WTC11 (cell line): Measurements from ENCODE around the gene KIF24. TPM values are rescaled to one million over a fixed set of nuclear protein-coding genes. Genes with fewer than 3 reads are reported as not detected.

Experiments used
- ATAC-seq: fragments of 200-7000 bp; cut with Tn5 transposase; 2 replicates; pipeline ENCODE4 v1.10.0; 2021; ENCODE audit warnings: mild to moderate bottlenecking, moderate library complexity
- CTCF ChIA-PET: fragments of 300-600 bp; sonication (Branson Sonifier 250); formaldehyde crosslinking; loops from one replicate; lab custom pipeline; 2021; ENCODE audit warnings: antibody characterized with exemption; lab: Charles Lee
- POLR2A ChIA-PET: fragments of 350-600 bp; sonication (Branson Sonifier 250); formaldehyde crosslinking; loops from one replicate; lab custom pipeline; 2021; ENCODE audit warnings: antibody characterized with exemption; lab: Charles Lee
- DNase-seq: peaks from one replicate; pipeline ENCODE4 v3.0.0; 2021; ENCODE audit warnings: low spot score
- H3K27ac Mint-ChIP-seq: 2 replicates; pipeline ENCODE4 v1.8.0; 2021; ENCODE audit warnings: mixed read lengths
- H3K27me3 Mint-ChIP-seq: 2 replicates; pipeline ENCODE4 v1.8.0; 2021; ENCODE audit warnings: low read depth, mild to moderate bottlenecking, moderate library complexity, mixed read lengths
- H3K36me3 Mint-ChIP-seq: 2 replicates; pipeline ENCODE4 v1.8.0; 2021; ENCODE audit warnings: mixed read lengths
- H3K4me1 Mint-ChIP-seq: 2 replicates; pipeline ENCODE4 v1.8.0; 2022; ENCODE audit warnings: mixed read lengths
- H3K4me3 Mint-ChIP-seq: 2 replicates; pipeline ENCODE4 v1.8.0; 2021; ENCODE audit warnings: mild to moderate bottlenecking, moderate library complexity, mixed read lengths
- H3K9me3 Mint-ChIP-seq: 2 replicates; pipeline ENCODE4 v1.8.0; 2021; ENCODE audit warnings: mixed read lengths
- EMX1 ChIP-seq: fragments of 250-450 bp; sonication (Bioruptor Pico); IDR thresholded peaks from 2 replicates; pipeline ENCODE4 v1.8.0; 2021; ENCODE audit warnings: mild to moderate bottlenecking
- IRF2 ChIP-seq: sonication (generic); formaldehyde crosslinking; IDR thresholded peaks from 2 replicates; pipeline ENCODE4 v1.8.0; 2022; ENCODE audit warnings: low read depth, missing genetic modification reagents, borderline replicate concordance
- TEAD1 ChIP-seq: sonication (generic); formaldehyde crosslinking; IDR thresholded peaks from 2 replicates; pipeline ENCODE4 v1.8.0; 2022; ENCODE audit warnings: mild to moderate bottlenecking, missing genetic modification reagents
- TP53 ChIP-seq: sonication (generic); formaldehyde crosslinking; IDR thresholded peaks from 2 replicates; pipeline ENCODE4 v1.8.1; 2023; ENCODE audit warnings: mild to moderate bottlenecking, missing genetic modification reagents
- ZBTB21 ChIP-seq: sonication (generic); formaldehyde crosslinking; IDR thresholded peaks from 2 replicates; pipeline ENCODE4 v1.8.1; 2023; ENCODE audit warnings: mild to moderate bottlenecking, missing genetic modification reagents, borderline replicate concordance
- total RNA-seq: library from RNA; stranded (reverse); gene quantifications from 3 replicates; pipeline ENCODE4 v1.2.3, GENCODE V29; 2021
- TF ChIP-seq, protein P1 (sequence below): fragments of 250-450 bp; sonication (Bioruptor Pico); IDR thresholded peaks from 2 replicates; pipeline ENCODE4 v1.9.0; 2021; ENCODE audit warnings: mild to moderate bottlenecking, borderline replicate concordance
- TF ChIP-seq, protein P2 (sequence below): sonication (generic); formaldehyde crosslinking; conservative IDR thresholded peaks from 2 replicates; pipeline ENCODE4 v1.8.1; 2023; ENCODE audit warnings: mild to moderate bottlenecking, low read depth, missing genetic modification reagents, moderate library complexity
- TF ChIP-seq, protein P3 (sequence below): fragments of 250-450 bp; sonication (Bioruptor Pico); IDR thresholded peaks from 2 replicates; pipeline ENCODE4 v1.9.0; 2021; ENCODE audit warnings: mild to moderate bottlenecking
- TF ChIP-seq, protein P4 (sequence below): sonication (generic); formaldehyde crosslinking; IDR thresholded peaks from 2 replicates; pipeline ENCODE4 v1.8.1; 2023; ENCODE audit warnings: mild to moderate bottlenecking, missing genetic modification reagents, moderate library complexity

The KIF24 gene
- total RNA-seq, 1 experiment from 2014 or later: 4.5 TPM

DNA sequence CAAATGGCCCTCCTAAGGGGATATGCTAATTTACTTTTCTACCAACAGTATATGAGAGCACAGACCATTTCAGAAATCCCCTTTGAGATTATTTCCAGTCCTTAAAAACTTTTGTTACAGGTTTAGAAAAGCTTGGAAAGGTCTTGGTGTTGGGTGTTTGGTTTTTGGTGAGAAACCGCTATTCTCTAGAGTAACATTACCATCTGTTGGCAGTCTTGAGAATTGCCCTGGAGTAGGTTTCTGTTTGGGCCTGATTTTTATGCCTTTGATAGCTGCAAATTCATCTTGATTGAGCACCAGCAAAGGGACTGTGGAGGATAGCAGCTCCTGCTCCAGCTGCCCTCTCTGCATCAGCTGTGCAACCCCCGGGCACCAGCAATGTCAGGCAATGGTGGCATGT lies 8.3 kb upstream of the KIF24 start (continued):
- TF ChIP-seq, protein P1, sequence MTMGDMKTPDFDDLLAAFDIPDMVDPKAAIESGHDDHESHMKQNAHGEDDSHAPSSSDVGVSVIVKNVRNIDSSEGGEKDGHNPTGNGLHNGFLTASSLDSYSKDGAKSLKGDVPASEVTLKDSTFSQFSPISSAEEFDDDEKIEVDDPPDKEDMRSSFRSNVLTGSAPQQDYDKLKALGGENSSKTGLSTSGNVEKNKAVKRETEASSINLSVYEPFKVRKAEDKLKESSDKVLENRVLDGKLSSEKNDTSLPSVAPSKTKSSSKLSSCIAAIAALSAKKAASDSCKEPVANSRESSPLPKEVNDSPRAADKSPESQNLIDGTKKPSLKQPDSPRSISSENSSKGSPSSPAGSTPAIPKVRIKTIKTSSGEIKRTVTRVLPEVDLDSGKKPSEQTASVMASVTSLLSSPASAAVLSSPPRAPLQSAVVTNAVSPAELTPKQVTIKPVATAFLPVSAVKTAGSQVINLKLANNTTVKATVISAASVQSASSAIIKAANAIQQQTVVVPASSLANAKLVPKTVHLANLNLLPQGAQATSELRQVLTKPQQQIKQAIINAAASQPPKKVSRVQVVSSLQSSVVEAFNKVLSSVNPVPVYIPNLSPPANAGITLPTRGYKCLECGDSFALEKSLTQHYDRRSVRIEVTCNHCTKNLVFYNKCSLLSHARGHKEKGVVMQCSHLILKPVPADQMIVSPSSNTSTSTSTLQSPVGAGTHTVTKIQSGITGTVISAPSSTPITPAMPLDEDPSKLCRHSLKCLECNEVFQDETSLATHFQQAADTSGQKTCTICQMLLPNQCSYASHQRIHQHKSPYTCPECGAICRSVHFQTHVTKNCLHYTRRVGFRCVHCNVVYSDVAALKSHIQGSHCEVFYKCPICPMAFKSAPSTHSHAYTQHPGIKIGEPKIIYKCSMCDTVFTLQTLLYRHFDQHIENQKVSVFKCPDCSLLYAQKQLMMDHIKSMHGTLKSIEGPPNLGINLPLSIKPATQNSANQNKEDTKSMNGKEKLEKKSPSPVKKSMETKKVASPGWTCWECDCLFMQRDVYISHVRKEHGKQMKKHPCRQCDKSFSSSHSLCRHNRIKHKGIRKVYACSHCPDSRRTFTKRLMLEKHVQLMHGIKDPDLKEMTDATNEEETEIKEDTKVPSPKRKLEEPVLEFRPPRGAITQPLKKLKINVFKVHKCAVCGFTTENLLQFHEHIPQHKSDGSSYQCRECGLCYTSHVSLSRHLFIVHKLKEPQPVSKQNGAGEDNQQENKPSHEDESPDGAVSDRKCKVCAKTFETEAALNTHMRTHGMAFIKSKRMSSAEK (CRISPR knock-in tag): no peak
- TF ChIP-seq, protein P2, sequence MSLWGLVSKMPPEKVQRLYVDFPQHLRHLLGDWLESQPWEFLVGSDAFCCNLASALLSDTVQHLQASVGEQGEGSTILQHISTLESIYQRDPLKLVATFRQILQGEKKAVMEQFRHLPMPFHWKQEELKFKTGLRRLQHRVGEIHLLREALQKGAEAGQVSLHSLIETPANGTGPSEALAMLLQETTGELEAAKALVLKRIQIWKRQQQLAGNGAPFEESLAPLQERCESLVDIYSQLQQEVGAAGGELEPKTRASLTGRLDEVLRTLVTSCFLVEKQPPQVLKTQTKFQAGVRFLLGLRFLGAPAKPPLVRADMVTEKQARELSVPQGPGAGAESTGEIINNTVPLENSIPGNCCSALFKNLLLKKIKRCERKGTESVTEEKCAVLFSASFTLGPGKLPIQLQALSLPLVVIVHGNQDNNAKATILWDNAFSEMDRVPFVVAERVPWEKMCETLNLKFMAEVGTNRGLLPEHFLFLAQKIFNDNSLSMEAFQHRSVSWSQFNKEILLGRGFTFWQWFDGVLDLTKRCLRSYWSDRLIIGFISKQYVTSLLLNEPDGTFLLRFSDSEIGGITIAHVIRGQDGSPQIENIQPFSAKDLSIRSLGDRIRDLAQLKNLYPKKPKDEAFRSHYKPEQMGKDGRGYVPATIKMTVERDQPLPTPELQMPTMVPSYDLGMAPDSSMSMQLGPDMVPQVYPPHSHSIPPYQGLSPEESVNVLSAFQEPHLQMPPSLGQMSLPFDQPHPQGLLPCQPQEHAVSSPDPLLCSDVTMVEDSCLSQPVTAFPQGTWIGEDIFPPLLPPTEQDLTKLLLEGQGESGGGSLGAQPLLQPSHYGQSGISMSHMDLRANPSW (CRISPR knock-in tag): no peak
- no peak for TF ChIP-seq ZBTB21 (CRISPR knock-in tag)
- no peak for TF ChIP-seq IRF2

DNA sequence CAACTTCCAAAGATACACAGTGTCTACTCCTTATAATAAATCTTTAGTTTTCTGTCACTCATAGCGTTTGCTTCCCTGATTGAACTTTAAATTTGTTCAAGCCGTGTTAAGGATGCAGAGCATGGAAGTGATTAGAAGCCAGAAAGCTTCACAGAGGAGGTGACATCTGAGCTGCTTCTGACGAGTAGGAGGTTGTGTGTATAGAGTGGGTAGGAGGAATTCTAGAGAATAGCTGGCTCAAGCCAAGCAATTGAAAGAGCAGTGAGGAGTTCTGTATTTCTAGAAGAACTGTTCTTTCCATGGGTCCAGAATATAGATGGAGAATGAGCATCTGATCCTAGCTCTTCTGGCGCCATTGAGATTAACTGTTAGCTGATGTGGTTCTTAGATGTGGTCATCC lies 6.3 kb upstream of the KIF24 start:
- TF ChIP-seq TEAD1 (no peak), EMX1 (CRISPR knock-in tag) (no peak), TP53 (CRISPR knock-in tag) (no peak)
- TF ChIP-seq, protein P3, sequence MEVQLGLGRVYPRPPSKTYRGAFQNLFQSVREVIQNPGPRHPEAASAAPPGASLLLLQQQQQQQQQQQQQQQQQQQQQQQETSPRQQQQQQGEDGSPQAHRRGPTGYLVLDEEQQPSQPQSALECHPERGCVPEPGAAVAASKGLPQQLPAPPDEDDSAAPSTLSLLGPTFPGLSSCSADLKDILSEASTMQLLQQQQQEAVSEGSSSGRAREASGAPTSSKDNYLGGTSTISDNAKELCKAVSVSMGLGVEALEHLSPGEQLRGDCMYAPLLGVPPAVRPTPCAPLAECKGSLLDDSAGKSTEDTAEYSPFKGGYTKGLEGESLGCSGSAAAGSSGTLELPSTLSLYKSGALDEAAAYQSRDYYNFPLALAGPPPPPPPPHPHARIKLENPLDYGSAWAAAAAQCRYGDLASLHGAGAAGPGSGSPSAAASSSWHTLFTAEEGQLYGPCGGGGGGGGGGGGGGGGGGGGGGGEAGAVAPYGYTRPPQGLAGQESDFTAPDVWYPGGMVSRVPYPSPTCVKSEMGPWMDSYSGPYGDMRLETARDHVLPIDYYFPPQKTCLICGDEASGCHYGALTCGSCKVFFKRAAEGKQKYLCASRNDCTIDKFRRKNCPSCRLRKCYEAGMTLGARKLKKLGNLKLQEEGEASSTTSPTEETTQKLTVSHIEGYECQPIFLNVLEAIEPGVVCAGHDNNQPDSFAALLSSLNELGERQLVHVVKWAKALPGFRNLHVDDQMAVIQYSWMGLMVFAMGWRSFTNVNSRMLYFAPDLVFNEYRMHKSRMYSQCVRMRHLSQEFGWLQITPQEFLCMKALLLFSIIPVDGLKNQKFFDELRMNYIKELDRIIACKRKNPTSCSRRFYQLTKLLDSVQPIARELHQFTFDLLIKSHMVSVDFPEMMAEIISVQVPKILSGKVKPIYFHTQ (CRISPR knock-in tag): no peak
- TF ChIP-seq, protein P1 (CRISPR knock-in tag): no peak
- TF ChIP-seq, protein P4, sequence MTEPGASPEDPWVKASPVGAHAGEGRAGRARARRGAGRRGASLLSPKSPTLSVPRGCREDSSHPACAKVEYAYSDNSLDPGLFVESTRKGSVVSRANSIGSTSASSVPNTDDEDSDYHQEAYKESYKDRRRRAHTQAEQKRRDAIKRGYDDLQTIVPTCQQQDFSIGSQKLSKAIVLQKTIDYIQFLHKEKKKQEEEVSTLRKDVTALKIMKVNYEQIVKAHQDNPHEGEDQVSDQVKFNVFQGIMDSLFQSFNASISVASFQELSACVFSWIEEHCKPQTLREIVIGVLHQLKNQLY (CRISPR knock-in tag): no peak
- TF ChIP-seq, all 79 proteins: peak for 0
- no peak for DNase-seq
- ChIA-PET POLR2A (interaction anchor here (1.0 to 1.6 kb wide), 2 partner anchors 39 to 44 kb away, joined by 4 read pairs; no protein-coding TSS in a partner anchor), CTCF (interaction anchor here (1.2 to 7.0 kb wide), 7 partner anchors 8 to 269 kb away, joined by 3 to 168 read pairs (median 6); partner anchors contain the start of gene MYORG)
- H3K27ac Mint-ChIP-seq: peak overlapping the region; percentile 84; the same call in 1 of the 2 replicates
- no peak overlapping the region for H3K4me3 Mint-ChIP-seq
- H3K27me3 Mint-ChIP-seq: no peaks in the 10 kb centered on the region
- ATAC-seq: no peak
- H3K36me3 Mint-ChIP-seq: peaks cover 4% of the 10 kb centered on the region; the same call in 1 of the 2 replicates
- no peaks in the 10 kb centered on the region for H3K9me3 Mint-ChIP-seq
- H3K4me1 Mint-ChIP-seq: peaks cover 39% of the 10 kb centered on the region
